Fibroblast of lung (primary cell): ENCODE results near the gene IRGQ. TPM values are rescaled to one million over a fixed set of nuclear protein-coding genes. Genes with fewer than 3 reads are reported as not detected.

Experiments
- DNase-seq, 2 donors: peaks; one replicate each; pipeline versions ENCODE4 v3.0.0 to v3.0.0-alpha.2; 2010; ENCODE audit warnings: low read depth in 2 of 2
- H2AFZ ChIP-seq: 2 replicates; pipeline ENCODE4 v1.5.1; 2012; ENCODE audit warnings: low read length, control low read depth, inconsistent platforms
- H3K27ac ChIP-seq: 2 replicates; pipeline ENCODE4 v1.5.1; 2011; ENCODE audit warnings: low read length, control low read depth; ENCODE audit not compliant: insufficient read depth
- H3K27me3 ChIP-seq: 2 replicates; pipeline ENCODE4 v1.5.1; 2011; ENCODE audit warnings: mild to moderate bottlenecking, low read length; ENCODE audit not compliant: control insufficient read depth, insufficient read depth
- H3K36me3 ChIP-seq: 2 replicates; pipeline ENCODE4 v1.5.1; 2011; ENCODE audit warnings: low read length; ENCODE audit not compliant: control insufficient read depth, insufficient read depth
- H3K4me1 ChIP-seq: 2 replicates; pipeline ENCODE4 v1.5.1; 2011; ENCODE audit warnings: low read length; ENCODE audit not compliant: control insufficient read depth, insufficient read depth; ENCODE audit errors: extremely low read depth
- H3K4me2 ChIP-seq: 2 replicates; pipeline ENCODE4 v1.5.1; 2011; ENCODE audit warnings: low read length, control low read depth; ENCODE audit not compliant: insufficient read depth; ENCODE audit errors: extremely low read depth
- H3K4me3 ChIP-seq, 4 experiments: fragments of 200-600 bp in 1 of 4; sonication (generic) in 1 of 4; replicated peaks in 1 of 4; 2 replicates each; pipeline ENCODE4 v1.5.1; 2011 to 2016; ENCODE audit warnings: low read length in 4 of 4, low read depth in 3 of 4, mild to moderate bottlenecking in 3 of 4, control low read depth in 2 of 4, inconsistent platforms in 1 of 4, mixed read lengths in 1 of 4; ENCODE audit not compliant: insufficient read depth in 1 of 4; ENCODE audit errors: control extremely low read depth in 1 of 4
- H3K79me2 ChIP-seq: 2 replicates; pipeline ENCODE4 v1.5.1; 2012; ENCODE audit warnings: mild to moderate bottlenecking, low read length, inconsistent platforms; ENCODE audit not compliant: control insufficient read depth, insufficient read depth
- H3K9ac ChIP-seq: 2 replicates; pipeline ENCODE4 v1.5.1; 2011; ENCODE audit warnings: mild to moderate bottlenecking, low read length, control low read depth; ENCODE audit not compliant: insufficient read depth
- H3K9me3 ChIP-seq: 2 replicates; pipeline ENCODE4 v1.5.1; 2012; ENCODE audit warnings: low read depth, low read length; ENCODE audit not compliant: control insufficient read depth, insufficient read depth
- H4K20me1 ChIP-seq: 2 replicates; pipeline ENCODE4 v1.5.1; 2011; ENCODE audit warnings: low read length; ENCODE audit not compliant: control insufficient read depth, insufficient read depth; ENCODE audit errors: extremely low read depth
- EZH2 ChIP-seq: IDR thresholded peaks from 2 replicates; pipeline ENCODE4 v1.5.1; 2012; ENCODE audit warnings: low read length, control low read depth, mild to moderate bottlenecking; ENCODE audit errors: missing control alignments
- polyA plus RNA-seq, 2 donors: library from polyadenylated mRNA; depleted of rRNA in 1 of 2; stranded (reverse) in 1 of 2; unstranded in 1 of 2; fragments of >200 nt; gene quantifications; 2 replicates each; pipeline ENCODE4 v1.2.1, GENCODE V29; 2011 to 2012; ENCODE audit warnings: missing spikeins in 1 of 2
- total RNA-seq: library from RNA; depleted of rRNA; stranded (reverse); fragments of >200 nt; gene quantifications from 2 replicates; pipeline ENCODE4 v1.2.1, GENCODE V29; 2014
- TF ChIP-seq, protein P1 (sequence below), 2 donors: IDR thresholded peaks in 1 of 2; conservative IDR thresholded peaks in 1 of 2; 1 replicate in 1 of 2; 2 replicates in 1 of 2; pipeline ENCODE4 v1.5.1; 2011 to 2012; ENCODE audit warnings: low read length in 2 of 2, control low read depth in 1 of 2, inconsistent platforms in 1 of 2, low read depth in 1 of 2, mild to moderate bottlenecking in 1 of 2

IRGQ gene
- total and polyA plus RNA-seq, 2 donors (not counting 1 experiment from before 2014, with no cell fraction given), result 11.7 to 12.2 TPM

DNA sequence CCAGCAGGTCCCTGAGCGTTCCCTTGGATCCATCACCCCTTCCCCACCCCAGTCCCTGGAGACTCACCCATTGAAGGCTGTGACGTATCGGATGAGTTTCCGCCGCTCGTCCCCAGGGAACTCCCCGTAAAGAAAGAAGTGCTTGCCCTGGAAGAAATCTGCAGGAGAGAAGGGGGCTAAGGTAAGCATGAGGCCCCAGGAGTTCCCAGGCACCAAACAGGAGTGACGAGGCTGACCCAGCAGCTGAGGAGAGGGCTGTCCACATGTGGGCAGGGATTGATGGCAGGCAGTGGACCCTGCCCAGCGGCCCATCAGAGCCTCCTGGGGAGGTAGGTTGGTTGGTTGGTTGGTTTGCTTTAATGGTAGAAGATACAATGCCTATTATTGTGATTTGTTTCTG is 51.9 kb downstream of the IRGQ start:
- Histone ChIP-seq H3K9me3 (no peaks in the 10 kb centered on the region), H2AFZ (no peak overlapping the region), H3K36me3 (peaks cover 9% of the 10 kb centered on the region), H4K20me1 (no peaks in the 10 kb centered on the region), H3K79me2 (no peaks in the 10 kb centered on the region), H3K4me3 (no peak overlapping the region), H3K27ac (no peak overlapping the region), H3K4me1 (no peaks in the 10 kb centered on the region), H3K4me2 (no peak overlapping the region), H3K9ac (no peak overlapping the region), H3K27me3 (no peaks in the 10 kb centered on the region)
- DNase-seq, result no peak
- TF ChIP-seq EZH2, result no peak
- TF ChIP-seq, protein P1, sequence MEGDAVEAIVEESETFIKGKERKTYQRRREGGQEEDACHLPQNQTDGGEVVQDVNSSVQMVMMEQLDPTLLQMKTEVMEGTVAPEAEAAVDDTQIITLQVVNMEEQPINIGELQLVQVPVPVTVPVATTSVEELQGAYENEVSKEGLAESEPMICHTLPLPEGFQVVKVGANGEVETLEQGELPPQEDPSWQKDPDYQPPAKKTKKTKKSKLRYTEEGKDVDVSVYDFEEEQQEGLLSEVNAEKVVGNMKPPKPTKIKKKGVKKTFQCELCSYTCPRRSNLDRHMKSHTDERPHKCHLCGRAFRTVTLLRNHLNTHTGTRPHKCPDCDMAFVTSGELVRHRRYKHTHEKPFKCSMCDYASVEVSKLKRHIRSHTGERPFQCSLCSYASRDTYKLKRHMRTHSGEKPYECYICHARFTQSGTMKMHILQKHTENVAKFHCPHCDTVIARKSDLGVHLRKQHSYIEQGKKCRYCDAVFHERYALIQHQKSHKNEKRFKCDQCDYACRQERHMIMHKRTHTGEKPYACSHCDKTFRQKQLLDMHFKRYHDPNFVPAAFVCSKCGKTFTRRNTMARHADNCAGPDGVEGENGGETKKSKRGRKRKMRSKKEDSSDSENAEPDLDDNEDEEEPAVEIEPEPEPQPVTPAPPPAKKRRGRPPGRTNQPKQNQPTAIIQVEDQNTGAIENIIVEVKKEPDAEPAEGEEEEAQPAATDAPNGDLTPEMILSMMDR (conservative IDR thresholded peaks at IDR 0.05 in 1 of 2, IDR thresholded peaks at IDR 0.05 in 1 of 2; ENCODE audit: low read depth in 1 of 2, low read length in 2 of 2), result no peak

DNA sequence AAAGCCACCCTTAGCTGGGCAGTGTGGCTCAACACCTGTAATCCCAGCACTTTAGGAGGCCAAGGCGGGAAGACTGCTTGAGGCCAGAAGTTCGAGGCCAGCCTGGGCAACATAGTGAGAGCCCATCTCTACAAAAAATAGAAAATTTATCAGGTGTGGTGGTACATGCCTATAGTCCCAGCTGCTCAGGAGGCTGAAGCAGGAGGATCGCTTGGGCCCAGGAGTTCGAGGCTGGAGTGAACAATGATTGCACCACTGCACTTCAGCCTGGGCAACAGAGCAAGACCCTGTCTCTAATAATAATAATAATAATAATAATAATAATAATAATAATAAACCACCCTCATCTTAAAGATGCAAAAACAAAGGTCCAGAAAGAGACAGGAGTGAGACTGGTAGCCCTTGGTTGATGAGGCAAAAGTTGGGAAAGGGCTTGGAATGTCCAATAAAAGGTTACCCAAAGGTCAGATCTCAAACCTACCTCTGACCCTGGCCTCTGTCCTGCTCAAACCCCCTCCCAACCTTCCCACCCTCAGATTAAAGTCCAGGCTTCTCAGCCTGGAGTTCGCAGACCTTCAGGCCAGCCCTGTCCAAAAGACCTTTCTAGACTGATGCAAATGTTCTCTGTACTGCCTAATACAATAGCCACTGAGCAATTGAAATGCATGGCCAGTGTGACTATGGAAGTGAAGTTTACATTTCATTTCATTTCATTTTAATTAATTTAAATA is 53.8 kb downstream of the IRGQ start:
- Histone ChIP-seq H3K27me3 (no peaks in the 10 kb centered on the region), H2AFZ (no peak overlapping the region), H3K27ac (no peak overlapping the region), H3K4me2 (no peak overlapping the region), H4K20me1 (no peaks in the 10 kb centered on the region), H3K9me3 (no peaks in the 10 kb centered on the region), H3K4me3 (no peak overlapping the region), H3K79me2 (no peaks in the 10 kb centered on the region), H3K9ac (no peak overlapping the region), H3K4me1 (no peaks in the 10 kb centered on the region), H3K36me3 (peaks cover 9% of the 10 kb centered on the region)
- TF ChIP-seq EZH2, result no peak
- TF ChIP-seq, protein P1 (conservative IDR thresholded peaks at IDR 0.05 in 1 of 2, IDR thresholded peaks at IDR 0.05 in 1 of 2; ENCODE audit: low read depth in 1 of 2, low read length in 2 of 2), result no peak
- DNase-seq, result no peak

GRCh38 chr19:43540381-43540780 is 55.6 kb downstream of the IRGQ start:
- TF ChIP-seq, protein P1 (conservative IDR thresholded peaks at IDR 0.05 in 1 of 2, IDR thresholded peaks at IDR 0.05 in 1 of 2; ENCODE audit: low read depth in 1 of 2, low read length in 2 of 2), result no peak
- no peak for TF ChIP-seq EZH2
- H3K79me2 ChIP-seq, result no peaks in the 10 kb centered on the region
- H3K4me2 ChIP-seq, result no peak overlapping the region
- H3K27ac ChIP-seq, result no peak overlapping the region
- no peaks in the 10 kb centered on the region for H4K20me1 ChIP-seq
- H3K9me3 ChIP-seq, result no peaks in the 10 kb centered on the region
- H3K27me3 ChIP-seq, result no peaks in the 10 kb centered on the region
- H3K36me3 ChIP-seq, result peaks cover 7% of the 10 kb centered on the region
- H2AFZ ChIP-seq, result no peak overlapping the region
- DNase-seq, result no peak
- no peak overlapping the region for H3K4me3 ChIP-seq
- no peaks in the 10 kb centered on the region for H3K4me1 ChIP-seq
- H3K9ac ChIP-seq, result no peak overlapping the region
